Naive B cell (primary cell): ENCODE data around the gene NUSAP1. TPM values are rescaled to one million over a fixed set of nuclear protein-coding genes. Genes with fewer than 3 reads are reported as not detected.
"Not testable (repeated sequence)": the region's sequence is repeated elsewhere in the genome, so short reads cannot be mapped to it uniquely, and the experiment has no call there.

Source experiments
- ATAC-seq, 2 donors: fragments of 150-1000 bp; cut with Tn5 transposase; 2 replicates each; pipeline ENCODE4 v1.10.0; 2021; ENCODE audit warnings: low read depth in 2 of 2, mild to moderate bottlenecking in 2 of 2, moderate library complexity in 2 of 2
- DNase-seq: peaks from one replicate; pipeline ENCODE4 v3.0.0; 2022
- H3K27ac Mint-ChIP-seq, 6 donors: one replicate each; pipeline ENCODE4 v1.8.0; 2020 to 2022; ENCODE audit warnings: mild to moderate bottlenecking in 6 of 6, mixed read lengths in 6 of 6, moderate library complexity in 5 of 6, inconsistent platforms in 2 of 6
- H3K27me3 Mint-ChIP-seq, 3 donors: one replicate each; pipeline ENCODE4 v1.8.0; 2021 to 2022; ENCODE audit warnings: mixed read lengths in 3 of 3, mild to moderate bottlenecking in 1 of 3
- H3K36me3 Mint-ChIP-seq, 2 donors: one replicate each; pipeline ENCODE4 v1.8.0; 2020 to 2022; ENCODE audit warnings: mixed read lengths in 2 of 2, inconsistent platforms in 1 of 2, mild to moderate bottlenecking in 1 of 2
- H3K4me1 Mint-ChIP-seq, 3 donors: one replicate each; pipeline ENCODE4 v1.8.0; 2020 to 2022; ENCODE audit warnings: mixed read lengths in 3 of 3, inconsistent platforms in 1 of 3, mild to moderate bottlenecking in 1 of 3, moderate library complexity in 1 of 3
- H3K4me3 Mint-ChIP-seq, 8 donors: one replicate each; pipeline ENCODE4 v1.8.0; 2020 to 2022; ENCODE audit warnings: mild to moderate bottlenecking in 8 of 8, mixed read lengths in 8 of 8, moderate library complexity in 8 of 8, inconsistent platforms in 2 of 8
- H3K9me3 Mint-ChIP-seq, 7 donors: one replicate each; pipeline ENCODE4 v1.8.0; 2020 to 2022; ENCODE audit warnings: mixed read lengths in 7 of 7, mild to moderate bottlenecking in 5 of 7, inconsistent platforms in 2 of 7, moderate library complexity in 1 of 7
- polyA plus RNA-seq, 6 donors: library from polyadenylated mRNA; unstranded; fragments of 300-500 nt; fragmentation: Illumina TruSeq; gene quantifications; one replicate each; pipeline ENCODE4 v1.2.3, GENCODE V29; 2021; ENCODE audit warnings: low read depth in 6 of 6

Gene NUSAP1
- polyA plus RNA-seq, 6 donors from 2014 or later, result 0.59 to 7.9 (median 6.4) TPM

DNA sequence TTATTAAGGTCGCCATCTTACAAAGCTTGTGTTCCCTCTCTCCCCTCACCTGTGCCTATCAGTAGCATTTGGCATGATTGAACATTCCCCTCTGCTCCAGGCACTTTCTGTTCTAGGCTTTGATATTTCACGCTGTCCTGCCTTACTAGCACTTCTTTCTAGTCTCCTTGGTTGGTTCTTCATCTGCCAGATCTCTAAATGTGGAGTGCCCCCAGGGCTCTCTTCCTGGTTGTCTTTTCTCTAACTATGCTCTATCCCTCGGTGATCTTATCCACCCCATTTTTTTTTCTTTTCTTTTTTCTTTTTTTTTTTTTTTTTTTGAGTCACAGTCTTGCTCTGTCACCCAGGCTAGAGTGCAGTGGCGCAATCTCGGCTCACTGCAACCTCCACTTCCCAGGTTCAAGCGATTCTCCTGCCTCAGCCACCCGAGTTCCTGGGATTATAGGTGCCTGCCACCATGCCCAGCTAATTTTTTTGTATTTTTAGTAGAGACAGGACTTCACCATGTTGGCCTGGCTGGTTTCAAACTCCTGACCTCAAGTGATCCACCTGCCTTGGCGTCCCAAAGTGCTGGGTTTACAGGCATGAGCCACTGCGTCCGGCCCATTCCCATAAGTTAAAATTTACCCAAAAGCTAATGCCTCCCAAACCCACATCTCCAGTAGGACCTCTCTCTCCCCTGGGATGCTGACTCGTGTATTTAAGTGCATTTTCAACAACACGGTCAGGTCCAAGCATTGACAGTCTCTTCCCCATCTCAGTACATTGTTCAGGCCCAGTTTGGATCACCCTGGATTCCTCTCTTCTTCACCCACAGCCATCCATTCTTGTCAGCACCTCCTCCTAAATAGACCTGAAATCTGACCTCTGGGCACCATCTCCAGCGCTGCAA is 5.2 kb downstream of the NUSAP1 start:
- Mint-ChIP-seq H3K4me1 (peaks cover 13 to 15% (median 15%) of the 10 kb centered on the region in 3 donors), H3K36me3 (no peaks in the 10 kb centered on the region), H3K4me3 (peak overlapping the region in 2 of 8 donors; percentile 37 to 64), H3K9me3 (no peaks in the 10 kb centered on the region), H3K27me3 (no peaks in the 10 kb centered on the region), H3K27ac (peak overlapping the region in 2 of 6 donors; percentile 61 to 62)
- no peak for DNase-seq
- ATAC-seq, result no peak

- Mint-ChIP-seq H3K4me3 (no peak overlapping the region), H3K4me1 (peaks cover 0 to 9% (median 0%) of the 10 kb centered on the region in 3 donors), H3K27me3 (no peaks in the 10 kb centered on the region), H3K27ac (peak overlapping the region in 1 of 6 donors; percentile 22), H3K36me3 (no peaks in the 10 kb centered on the region), H3K9me3 (no peaks in the 10 kb centered on the region)
- ATAC-seq (no peak), DNase-seq (no peak)
Measured at GRCh38 chr15:41340189-41340695, 7.6 kb downstream of the NUSAP1 start.

DNA sequence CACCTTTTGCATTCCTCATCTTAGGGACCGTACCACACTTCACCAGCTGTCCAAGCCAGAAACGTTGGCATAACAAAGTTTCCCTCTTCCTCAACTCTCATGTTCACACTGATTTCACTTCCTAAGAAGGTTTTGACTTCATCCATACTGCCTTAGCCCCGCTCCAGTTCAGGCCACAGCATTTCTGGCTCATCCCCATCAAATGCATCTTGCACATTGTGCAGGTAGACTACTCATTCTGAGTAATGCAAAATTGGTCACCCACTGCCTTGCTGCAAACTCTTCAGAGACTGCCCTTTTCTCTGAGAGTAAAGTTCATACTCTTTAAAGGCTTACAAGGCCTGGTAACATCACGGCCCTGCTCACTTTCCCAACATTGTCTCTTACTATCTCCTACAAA is 8.8 kb downstream of the NUSAP1 start:
- no peak for ATAC-seq
- Mint-ChIP-seq H3K4me1 (peaks cover 0 to 9% (median 0%) of the 10 kb centered on the region in 3 donors), H3K9me3 (no peaks in the 10 kb centered on the region), H3K27me3 (no peaks in the 10 kb centered on the region), H3K27ac (peak overlapping the region in 2 of 6 donors; percentile 10 to 51), H3K4me3 (no peak overlapping the region), H3K36me3 (no peaks in the 10 kb centered on the region)
- no peak for DNase-seq

- DNase-seq, result no peak
- Mint-ChIP-seq H3K36me3 (peaks cover 0 to 5% of the 10 kb centered on the region in 2 donors), H3K27ac (no peak overlapping the region), H3K4me3 (no peak overlapping the region), H3K9me3 (no peaks in the 10 kb centered on the region), H3K4me1 (no peaks in the 10 kb centered on the region), H3K27me3 (no peaks in the 10 kb centered on the region)
- no peak for ATAC-seq
Measured at GRCh38 chr15:41347236-41347635, 14.6 kb downstream of the NUSAP1 start.

GRCh38 chr15:41350057-41350717 is 17.5 kb downstream of the NUSAP1 start:
- H3K9me3 Mint-ChIP-seq, result no peaks in the 10 kb centered on the region
- peaks cover 0 to 5% of the 10 kb centered on the region in 2 donors for H3K36me3 Mint-ChIP-seq
- peak overlapping the region in 1 of 6 donors; percentile 73 for H3K27ac Mint-ChIP-seq

DNA sequence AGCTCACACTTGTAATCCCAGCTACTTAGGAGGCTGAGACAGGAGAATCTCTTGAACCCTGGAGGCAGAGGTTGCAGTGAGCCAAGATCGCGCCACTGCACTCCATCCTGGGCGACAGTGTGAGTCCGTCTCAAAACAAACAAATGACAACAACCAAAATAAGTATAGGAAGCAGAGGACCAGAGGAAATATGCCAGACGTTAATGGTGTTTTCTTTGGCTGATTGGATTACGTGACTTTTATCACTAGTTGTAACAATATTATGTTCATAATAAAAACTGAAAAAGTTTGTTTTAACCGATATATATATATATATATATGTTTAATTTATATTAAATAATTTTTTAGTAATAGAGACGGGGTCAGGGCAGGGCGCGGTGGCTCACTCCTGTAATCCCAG is 21.7 kb downstream of the NUSAP1 start:
- H3K4me1 Mint-ChIP-seq, result no peaks in the 10 kb centered on the region
- DNase-seq, result no peak
- H3K9me3 Mint-ChIP-seq, result no peaks in the 10 kb centered on the region
- ATAC-seq, result no peak
- H3K36me3 Mint-ChIP-seq, result peaks cover 0 to 5% of the 10 kb centered on the region in 2 donors
- no peaks in the 10 kb centered on the region for H3K27me3 Mint-ChIP-seq
- H3K4me3 Mint-ChIP-seq, result no peak overlapping the region
- H3K27ac Mint-ChIP-seq, result no peak overlapping the region

More at GRCh38 chr15:41350057-41350717, 17.5 kb downstream of the NUSAP1 start:
- no peaks in the 10 kb centered on the region for H3K4me1 Mint-ChIP-seq
- H3K4me3 Mint-ChIP-seq, result no peak overlapping the region
- ATAC-seq (no peak), DNase-seq (no peak)
- H3K27me3 Mint-ChIP-seq, result no peaks in the 10 kb centered on the region

- no peaks in the 10 kb centered on the region for H3K27me3 Mint-ChIP-seq
- DNase-seq (no peak), ATAC-seq (no peak)
- no peaks in the 10 kb centered on the region for H3K4me1 Mint-ChIP-seq
- H3K9me3 Mint-ChIP-seq, result no peaks in the 10 kb centered on the region
- H3K27ac Mint-ChIP-seq, result no peak overlapping the region
- H3K36me3 Mint-ChIP-seq, result no peaks in the 10 kb centered on the region
- H3K4me3 Mint-ChIP-seq, result peak overlapping the region in 1 of 8 donors; percentile 42
Measured at GRCh38 chr15:41367418-41367817, 34.7 kb downstream of the NUSAP1 start.

- H3K27me3 Mint-ChIP-seq, result no peaks in the 10 kb centered on the region
- H3K27ac Mint-ChIP-seq, result no peak overlapping the region
- no peak for DNase-seq
- H3K9me3 Mint-ChIP-seq, result no peaks in the 10 kb centered on the region
- no peak overlapping the region for H3K4me3 Mint-ChIP-seq
- H3K36me3 Mint-ChIP-seq, result peaks cover 0 to 4% of the 10 kb centered on the region in 2 donors
- no peaks in the 10 kb centered on the region for H3K4me1 Mint-ChIP-seq
- no peak for ATAC-seq
Measured at GRCh38 chr15:41377978-41378377, 45.3 kb downstream of the NUSAP1 start.

DNA sequence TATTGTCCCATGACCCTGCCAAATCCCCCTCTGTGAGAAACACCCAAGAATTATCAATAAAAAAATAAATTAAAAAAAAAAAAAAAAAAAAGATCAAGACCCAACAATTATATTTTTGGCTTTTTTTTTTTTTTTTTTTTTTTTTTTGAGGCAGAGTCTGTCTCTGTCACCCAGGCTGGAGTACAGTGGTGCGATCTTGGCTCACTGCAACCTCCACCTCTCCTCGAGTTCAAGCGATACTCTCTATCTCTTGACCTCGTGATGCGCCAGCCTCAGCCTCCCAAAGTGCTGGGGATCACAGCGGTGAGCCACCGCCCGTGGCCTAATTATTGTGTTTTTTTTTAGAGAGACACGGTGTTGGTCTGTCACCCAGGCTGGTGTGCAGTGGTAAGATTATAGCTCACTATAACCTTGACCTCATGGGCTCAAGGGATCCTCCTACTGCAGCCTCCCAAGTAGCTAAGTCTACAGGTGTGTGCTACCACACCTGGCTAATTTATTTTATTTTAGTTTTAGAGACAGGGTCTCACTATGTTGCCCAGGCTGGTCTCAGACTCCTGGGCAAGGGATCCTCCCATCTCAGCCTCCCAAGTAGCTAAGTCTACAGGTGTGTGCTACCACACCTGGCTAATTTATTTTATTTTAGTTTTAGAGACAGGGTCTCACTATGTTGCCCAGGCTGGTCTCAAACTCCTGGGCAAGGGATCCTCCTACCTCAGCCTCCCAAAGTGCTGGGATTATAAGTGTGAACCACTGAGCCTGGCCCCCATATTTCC is 51.5 kb downstream of the NUSAP1 start:
- not testable (repeated sequence) for ATAC-seq

DNA sequence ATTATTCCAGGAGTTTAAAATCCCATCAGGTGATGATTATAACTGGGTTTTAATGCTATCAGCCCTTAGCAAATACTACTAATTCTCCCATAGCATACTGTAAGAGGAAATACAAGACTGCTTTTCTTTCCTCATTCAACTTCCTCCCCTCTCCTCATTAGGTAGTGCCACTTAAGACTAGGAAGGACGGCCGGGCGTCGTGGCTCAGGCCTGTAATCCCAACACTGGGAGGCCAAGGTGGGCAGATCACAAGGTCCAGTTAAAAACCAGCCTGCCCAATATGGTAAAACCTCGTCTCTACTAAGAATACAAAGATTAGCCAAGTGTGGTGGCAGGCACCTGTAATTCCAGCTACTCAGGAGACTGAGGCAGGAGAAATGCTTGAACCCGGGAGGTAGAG is 55.0 kb downstream of the NUSAP1 start:
- no peak overlapping the region for H3K4me3 Mint-ChIP-seq
- H3K36me3 Mint-ChIP-seq, result peaks cover 4 to 14% of the 10 kb centered on the region in 2 donors
- peaks cover 0 to 9% (median 9%) of the 10 kb centered on the region in 3 donors for H3K4me1 Mint-ChIP-seq
- no peaks in the 10 kb centered on the region for H3K9me3 Mint-ChIP-seq
- no peak for DNase-seq
- H3K27me3 Mint-ChIP-seq, result no peaks in the 10 kb centered on the region
- no peak for ATAC-seq
- peak overlapping the region in 1 of 6 donors; percentile 69 for H3K27ac Mint-ChIP-seq

More for the DNA sequence above, 51.5 kb downstream of the NUSAP1 start:
- not testable (repeated sequence) for DNase-seq, H3K4me3 Mint-ChIP-seq, H3K4me1 Mint-ChIP-seq, H3K27me3 Mint-ChIP-seq, H3K9me3 Mint-ChIP-seq, H3K27ac Mint-ChIP-seq
- peaks cover 0 to 14% of the 10 kb centered on the region in 2 donors for H3K36me3 Mint-ChIP-seq

DNA sequence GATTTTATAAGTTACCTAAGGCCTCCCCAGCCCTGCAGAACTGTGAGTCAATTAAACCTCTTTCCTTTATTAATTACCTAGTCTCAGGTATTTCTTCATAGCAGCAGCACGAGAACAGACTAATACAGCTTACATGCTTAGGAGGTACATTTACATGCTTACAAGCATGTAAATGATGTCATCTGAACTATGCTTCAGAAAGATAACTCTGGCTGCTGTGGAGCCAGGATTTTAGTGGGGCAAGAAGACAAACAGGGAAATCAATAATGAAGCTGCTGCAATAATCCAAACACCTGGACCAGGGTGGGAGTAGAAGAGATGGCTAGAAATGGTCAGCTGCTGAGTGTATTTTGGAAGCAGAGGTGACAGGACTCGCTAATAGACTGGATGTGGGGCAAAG is 60.0 kb downstream of the NUSAP1 start:
- DNase-seq, result no peak
- Mint-ChIP-seq H3K9me3 (no peaks in the 10 kb centered on the region), H3K27me3 (no peaks in the 10 kb centered on the region), H3K4me1 (peaks cover 10 to 25% (median 19%) of the 10 kb centered on the region in 3 donors), H3K4me3 (peak overlapping the region in 1 of 8 donors; percentile 2), H3K36me3 (peaks cover 18 to 22% of the 10 kb centered on the region in 2 donors), H3K27ac (peak overlapping the region in 4 of 6 donors; percentile 19 to 78 (median 36))
- ATAC-seq, result no peak

GRCh38 chr15:41394924-41395323 is 62.2 kb downstream of the NUSAP1 start:
- H3K4me1 Mint-ChIP-seq, result peaks cover 10 to 25% (median 19%) of the 10 kb centered on the region in 3 donors
- peaks cover 13 to 18% of the 10 kb centered on the region in 2 donors for H3K36me3 Mint-ChIP-seq
- ATAC-seq (no peak), DNase-seq (no peak)
- H3K27ac Mint-ChIP-seq, result no peak overlapping the region
- H3K9me3 Mint-ChIP-seq, result no peaks in the 10 kb centered on the region
- H3K27me3 Mint-ChIP-seq, result no peaks in the 10 kb centered on the region
- peak overlapping the region in 1 of 8 donors; percentile 39 for H3K4me3 Mint-ChIP-seq

DNA sequence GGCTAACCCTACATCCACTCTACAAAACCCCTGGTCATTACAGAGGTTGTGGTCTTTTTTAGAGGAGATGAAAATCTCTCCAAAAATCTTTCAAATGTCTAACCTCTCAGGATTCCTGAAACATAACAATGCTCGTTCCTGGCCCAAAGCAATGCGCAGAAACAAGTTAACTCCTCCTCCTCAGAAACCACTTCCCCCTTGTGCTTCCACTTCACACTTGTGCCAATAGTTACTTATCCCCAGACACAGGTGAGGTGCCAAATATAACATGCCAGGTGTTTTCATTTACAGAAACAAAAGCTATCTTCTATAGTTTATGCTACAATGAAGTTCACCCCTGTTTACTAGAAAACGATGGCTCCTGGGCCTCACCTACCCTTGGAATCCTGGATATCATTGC is 63.4 kb downstream of the NUSAP1 start:
- H3K27ac Mint-ChIP-seq, result peak overlapping the region in 2 of 6 donors; percentile 49 to 59
- ATAC-seq, result peak in 1 of 2 donors; percentile 25
- peak overlapping the region in 2 of 8 donors; percentile 5 to 77 for H3K4me3 Mint-ChIP-seq

More for the DNA sequence above, 63.4 kb downstream of the NUSAP1 start:
- Mint-ChIP-seq H3K9me3 (no peaks in the 10 kb centered on the region), H3K27me3 (no peaks in the 10 kb centered on the region), H3K4me1 (peaks cover 10 to 30% (median 19%) of the 10 kb centered on the region in 3 donors), H3K36me3 (peaks cover 13 to 18% of the 10 kb centered on the region in 2 donors)
- DNase-seq, result no peak
